SK-N-SH (cell line): Measurements from ENCODE around the gene CENATAC. TPM values are rescaled to one million over a fixed set of nuclear protein-coding genes. Genes with fewer than 3 reads are reported as not detected.

Source experiments
- CTCF ChIA-PET: fragments of 300-600, 350-600 bp; formaldehyde crosslinking; extraction: SDS; loops from one replicate; lab custom pipeline; 2021; lab: Yijun Ruan, JAX
- POLR2A ChIA-PET: fragments of 350-600 bp; sonication (Branson Sonifier 250); formaldehyde crosslinking; extraction: SDS; loops from one replicate; lab custom pipeline; 2020; ENCODE audit warnings: antibody characterized with exemption, inconsistent platforms; lab: Yijun Ruan, JAX
- DNase-seq: peaks from one replicate; pipeline ENCODE4 v3.0.0; 2012
- H2AFZ ChIP-seq: fragments of 200-600 bp; sonication (generic); 2 replicates; pipeline ENCODE4 v1.8.1; 2016; ENCODE audit warnings: antibody characterized with exemption, mild to moderate bottlenecking, low read depth
- H3F3A ChIP-seq: fragments of 200-600 bp; sonication (generic); replicated peaks from 2 replicates; pipeline ENCODE3; 2016; ENCODE audit warnings: antibody characterized with exemption, mild to moderate bottlenecking; ENCODE audit not compliant: insufficient read depth
- H3K27ac ChIP-seq, 2 experiments: fragments of 200-500 bp in 1 of 2; fragments of 200-600 bp in 1 of 2; sonication (Bioruptor generic) in 1 of 2; sonication (generic), shearing (Covaris generic) in 1 of 2; 2 replicates each; pipeline versions ENCODE4 v1.5.1 to v1.6.1; 2014 to 2016; ENCODE audit warnings: low read depth in 2 of 2, inconsistent platforms in 1 of 2, low read length in 1 of 2, mild to moderate bottlenecking in 1 of 2, mixed read lengths in 1 of 2
- H3K27me3 ChIP-seq: fragments of 200-600 bp; sonication (generic), shearing (Covaris generic); 2 replicates; pipeline ENCODE4 v1.6.1; 2016; ENCODE audit warnings: mixed run types; ENCODE audit not compliant: insufficient read depth
- H3K36me3 ChIP-seq, 2 experiments: fragments of 200-500 bp in 1 of 2; fragments of 200-600 bp in 1 of 2; sonication (Bioruptor generic) in 1 of 2; sonication (generic) in 1 of 2; replicated peaks in 1 of 2; 2 replicates each; pipeline versions ENCODE3 to v1.5.1; 2014 to 2016; ENCODE audit warnings: low read length in 1 of 2, mild to moderate bottlenecking in 1 of 2; ENCODE audit not compliant: insufficient read depth in 2 of 2, control insufficient read depth in 1 of 2
- H3K4me1 ChIP-seq, 2 experiments: fragments of 200-500 bp in 1 of 2; fragments of 200-600 bp in 1 of 2; sonication (Bioruptor generic) in 1 of 2; sonication (generic), shearing (Covaris generic) in 1 of 2; 2 replicates each; pipeline versions ENCODE4 v1.5.1 to v1.6.1; 2014 to 2016; ENCODE audit warnings: low read depth in 1 of 2, low read length in 1 of 2, mixed run types in 1 of 2; ENCODE audit not compliant: insufficient read depth in 2 of 2, control insufficient read depth in 1 of 2
- H3K4me2 ChIP-seq: fragments of 200-600 bp; sonication (generic), shearing (Covaris generic); 2 replicates; pipeline ENCODE4 v1.6.1; 2017; ENCODE audit warnings: mixed run types
- H3K4me3 ChIP-seq, 2 experiments: fragments of 200-500 bp in 1 of 2; fragments of 200-600 bp in 1 of 2; sonication (Bioruptor generic) in 1 of 2; sonication (generic), shearing (Covaris generic) in 1 of 2; 2 replicates each; pipeline versions ENCODE4 v1.5.1 to v1.8.1; 2014 to 2016; ENCODE audit warnings: low read depth in 2 of 2, inconsistent platforms in 1 of 2, low read length in 1 of 2, mild to moderate bottlenecking in 1 of 2, mixed read lengths in 1 of 2, moderate library complexity in 1 of 2
- H3K79me2 ChIP-seq: fragments of 200-600 bp; sonication (generic); 2 replicates; pipeline ENCODE4 v1.8.1; 2017; ENCODE audit warnings: mild to moderate bottlenecking; ENCODE audit not compliant: insufficient read depth
- H3K9ac ChIP-seq: fragments of 200-600 bp; sonication (generic); 2 replicates; pipeline ENCODE4 v1.6.1; 2017; ENCODE audit warnings: mixed run types
- H3K9me2 ChIP-seq: fragments of 200-600 bp; sonication (generic); 2 replicates; pipeline ENCODE4 v1.6.1; 2017; ENCODE audit warnings: mixed run types
- H3K9me3 ChIP-seq: fragments of 200-600 bp; sonication (generic); 2 replicates; pipeline ENCODE4 v1.6.1; 2017; ENCODE audit warnings: mixed run types, mild to moderate bottlenecking, moderate library complexity
- H4K20me1 ChIP-seq: fragments of 200-600 bp; sonication (generic); 2 replicates; pipeline ENCODE4 v1.6.1; 2017; ENCODE audit warnings: mild to moderate bottlenecking, mixed run types; ENCODE audit not compliant: insufficient read depth
- CHD2 ChIP-seq: fragments of 150-350 bp; IDR thresholded peaks from 2 replicates; pipeline ENCODE4 v1.6.1; 2018; ENCODE audit warnings: low read length; ENCODE audit not compliant: partially characterized antibody
- ELF1 ChIP-seq: IDR thresholded peaks from 2 replicates; pipeline ENCODE4 v1.4.0; 2012
- EP300 ChIP-seq, 2 experiments: IDR thresholded peaks; 2 replicates each; pipeline versions ENCODE4 v1.4.0 to v1.6.1; 2012; ENCODE audit warnings: borderline replicate concordance in 1 of 2, low read depth in 1 of 2, low read length in 1 of 2
- FOXJ3 ChIP-seq: sonication (generic); formaldehyde crosslinking; IDR thresholded peaks from 2 replicates; pipeline ENCODE4 v1.5.1; 2020; ENCODE audit warnings: mild to moderate bottlenecking, missing genetic modification reagents
- FOXM1 ChIP-seq: IDR thresholded peaks from 2 replicates; pipeline ENCODE4 v1.4.0; 2012; ENCODE audit warnings: low read depth, mild to moderate bottlenecking
- GABPA ChIP-seq: IDR thresholded peaks from 2 replicates; pipeline ENCODE4 v1.4.0; 2012; ENCODE audit warnings: low read depth, mild to moderate bottlenecking
- GATA2 ChIP-seq: sonication (generic); formaldehyde crosslinking; IDR thresholded peaks from 2 replicates; pipeline ENCODE4 v1.5.0; 2020; ENCODE audit warnings: mild to moderate bottlenecking, missing genetic modification reagents
- IRF3 ChIP-seq: fragments of 150-350 bp; IDR thresholded peaks from 2 replicates; pipeline ENCODE4 v1.6.1; 2016; ENCODE audit warnings: mild to moderate bottlenecking, low read depth, low read length
- JUND ChIP-seq: IDR thresholded peaks from 2 replicates; pipeline ENCODE4 v1.4.0; 2012
- MEF2A ChIP-seq: IDR thresholded peaks from 2 replicates; pipeline ENCODE4 v1.4.0; 2012; ENCODE audit warnings: low read depth, borderline replicate concordance
- MXI1 ChIP-seq: IDR thresholded peaks from 2 replicates; pipeline ENCODE4 v1.6.1; 2012; ENCODE audit warnings: mild to moderate bottlenecking, low read depth, low read length, improper control_type of control experiment
- NFIC ChIP-seq: IDR thresholded peaks from 2 replicates; pipeline ENCODE4 v1.4.0; 2012; ENCODE audit warnings: borderline replicate concordance
- NRF1 ChIP-seq: IDR thresholded peaks from 2 replicates; pipeline ENCODE4 v1.6.1; 2012; ENCODE audit warnings: low read depth, mild to moderate bottlenecking, low read length
- POLR2AphosphoS5 ChIP-seq: IDR thresholded peaks from 2 replicates; pipeline ENCODE4 v1.6.1; 2012; ENCODE audit warnings: low read depth, low read length
- RAD21 ChIP-seq: IDR thresholded peaks from 2 replicates; pipeline ENCODE4 v1.6.1; 2012; ENCODE audit warnings: mild to moderate bottlenecking, low read length
- RCOR1 ChIP-seq: fragments of 150-350 bp; IDR thresholded peaks from 2 replicates; pipeline ENCODE4 v1.6.1; 2017; ENCODE audit warnings: antibody characterized with exemption, low read length
- RFX5 ChIP-seq: IDR thresholded peaks from 2 replicates; pipeline ENCODE4 v1.6.1; 2012; ENCODE audit warnings: mild to moderate bottlenecking, improper control_type of control experiment, low read length
- RXRA ChIP-seq: IDR thresholded peaks from 2 replicates; pipeline ENCODE4 v1.4.0; 2012; ENCODE audit warnings: low read depth, mild to moderate bottlenecking, borderline replicate concordance
- SMC3 ChIP-seq: IDR thresholded peaks from 2 replicates; pipeline ENCODE4 v1.6.1; 2012; ENCODE audit warnings: low read depth, low read length, improper control_type of control experiment
- TCF12 ChIP-seq: IDR thresholded peaks from 2 replicates; pipeline ENCODE4 v1.4.0; 2012
- USF1 ChIP-seq: IDR thresholded peaks from 2 replicates; pipeline ENCODE4 v1.4.0; 2012; ENCODE audit warnings: low read depth, borderline replicate concordance
- YY1 ChIP-seq: IDR thresholded peaks from 2 replicates; pipeline ENCODE4 v1.4.0; 2012; ENCODE audit warnings: low read depth, mild to moderate bottlenecking
- ZBTB33 ChIP-seq: IDR thresholded peaks from 2 replicates; pipeline ENCODE4 v1.4.0; 2012; ENCODE audit warnings: low read depth, borderline replicate concordance
- WGBS: methylation state at CpG from one replicate; pipeline ENCODE4 v1.1.6; 2017; ENCODE audit warnings: low lambda C conversion rate; 5-methylcytosine and 5-hydroxymethylcytosine counted together
- polyA plus RNA-seq, 3 experiments: library from polyadenylated mRNA; depleted of rRNA; stranded (reverse); fragments of >200 nt; gene quantifications; 2 replicates each; pipeline ENCODE4 v1.2.3, GENCODE V29; 2012
- TF ChIP-seq, protein P1 (sequence below): fragments of 150-350 bp; IDR thresholded peaks from 2 replicates; pipeline ENCODE4 v1.6.1; 2017; ENCODE audit warnings: antibody characterized with exemption, low read length, low read depth, borderline replicate concordance
- TF ChIP-seq, protein P2 (sequence below): IDR thresholded peaks from 2 replicates; pipeline ENCODE4; 2012
- TF ChIP-seq, protein P3 (sequence below): IDR thresholded peaks from 2 replicates; pipeline ENCODE4 v1.4.0; 2012; ENCODE audit warnings: low read depth

Gene CENATAC
- polyA plus RNA-seq, 1 of the 3 experiments (the other 2 are of a cell fraction) = 16.0 TPM

- TF ChIP-seq ZBTB33 = no peak
- TF ChIP-seq, all 33 proteins: peak for 0
These were observed 415 bp downstream of the CENATAC start (continued) for GRCh38 chr11:118998388-118998717.

DNA sequence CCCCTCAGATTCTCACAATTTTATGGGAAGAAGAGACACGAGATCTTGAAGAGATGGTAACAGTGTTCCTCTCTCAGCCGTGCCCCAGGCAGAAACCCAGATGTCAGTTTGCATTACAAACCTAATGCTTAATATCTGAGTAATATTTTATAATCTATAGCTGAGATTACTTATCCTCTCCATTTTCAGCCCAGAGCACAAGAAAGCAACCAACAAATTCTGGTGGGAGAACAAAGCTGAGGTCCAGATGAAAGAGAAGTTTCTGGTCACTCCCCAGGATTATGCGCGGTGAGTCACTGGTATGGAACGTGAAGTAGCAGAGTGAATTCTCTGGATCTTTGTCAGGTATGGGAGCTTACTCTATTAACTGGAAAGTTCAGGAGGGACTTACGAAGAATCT lies 884 bp downstream of the CENATAC start:
- no peaks in the 10 kb centered on the region for H4K20me1 ChIP-seq
- peaks cover 23% of the 10 kb centered on the region for H3F3A ChIP-seq
- H3K9ac ChIP-seq = peak overlapping the region; percentile 78
- H3K27me3 ChIP-seq = no peaks in the 10 kb centered on the region
- peak overlapping the region; percentile 53 to 69 for H3K27ac ChIP-seq
- H3K9me2 ChIP-seq = no peaks in the 10 kb centered on the region
- CTCF ChIA-PET = interaction anchor here (4.1 kb wide), 1 partner anchor 41 kb away, joined by 13 read pairs; the partner anchor contains the start of gene UPK2
- H3K36me3 ChIP-seq = peaks cover 3 to 39% of the 10 kb centered on the region in 2 experiments
- 23% methylated on average over 6 of the region's 6 CpGs for WGBS
- no peak for DNase-seq
- no peaks in the 10 kb centered on the region for H3K9me3 ChIP-seq
- POLR2A ChIA-PET = no interaction called here
- 0 out of 2 replicates have a peak overlapping the region, but pooled peaks have one; percentile 99 for H2AFZ ChIP-seq
- H3K79me2 ChIP-seq = peaks cover 58% of the 10 kb centered on the region
- H3K4me3 ChIP-seq = peak overlapping the region; percentile 77 to 97
- peaks cover 5 to 16% of the 10 kb centered on the region in 2 experiments; a peak in 3 of 4 replicates for H3K4me1 ChIP-seq
- peak overlapping the region; percentile 98 for H3K4me2 ChIP-seq
- TF ChIP-seq, protein P1, sequence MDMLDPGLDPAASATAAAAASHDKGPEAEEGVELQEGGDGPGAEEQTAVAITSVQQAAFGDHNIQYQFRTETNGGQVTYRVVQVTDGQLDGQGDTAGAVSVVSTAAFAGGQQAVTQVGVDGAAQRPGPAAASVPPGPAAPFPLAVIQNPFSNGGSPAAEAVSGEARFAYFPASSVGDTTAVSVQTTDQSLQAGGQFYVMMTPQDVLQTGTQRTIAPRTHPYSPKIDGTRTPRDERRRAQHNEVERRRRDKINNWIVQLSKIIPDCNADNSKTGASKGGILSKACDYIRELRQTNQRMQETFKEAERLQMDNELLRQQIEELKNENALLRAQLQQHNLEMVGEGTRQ = no peak
- TF ChIP-seq RCOR1 (no peak), POLR2AphosphoS5 (0 out of 2 replicates have a peak, but pooled peaks have one; percentile 11), TCF12 (0 out of 2 replicates have a peak, but pooled peaks have one; percentile 23), JUND (peak; percentile 65), YY1 (no peak), CHD2 (no peak), ZBTB33 (no peak), SMC3 (no peak), FOXM1 (no peak), USF1 (no peak), GABPA (no peak), RFX5 (no peak), MEF2A (no peak), RXRA (no peak), EP300 (IDR thresholded peaks at IDR 0.05; ENCODE audit: borderline replicate concordance in 1 of 2, low read depth in 1 of 2, low read length in 1 of 2) (no peak), NFIC (no peak), MXI1 (no peak), RAD21 (no peak), GATA2 (no peak), NRF1 (no peak), IRF3 (no peak), FOXJ3 (CRISPR knock-in tag) (no peak), ELF1 (no peak)
- TF ChIP-seq, protein P2, sequence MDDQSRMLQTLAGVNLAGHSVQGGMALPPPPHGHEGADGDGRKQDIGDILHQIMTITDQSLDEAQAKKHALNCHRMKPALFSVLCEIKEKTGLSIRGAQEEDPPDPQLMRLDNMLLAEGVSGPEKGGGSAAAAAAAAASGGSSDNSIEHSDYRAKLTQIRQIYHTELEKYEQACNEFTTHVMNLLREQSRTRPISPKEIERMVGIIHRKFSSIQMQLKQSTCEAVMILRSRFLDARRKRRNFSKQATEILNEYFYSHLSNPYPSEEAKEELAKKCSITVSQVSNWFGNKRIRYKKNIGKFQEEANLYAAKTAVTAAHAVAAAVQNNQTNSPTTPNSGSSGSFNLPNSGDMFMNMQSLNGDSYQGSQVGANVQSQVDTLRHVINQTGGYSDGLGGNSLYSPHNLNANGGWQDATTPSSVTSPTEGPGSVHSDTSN = peak; percentile 47; the same call in 1 of the 2 replicates
- TF ChIP-seq, protein P3, sequence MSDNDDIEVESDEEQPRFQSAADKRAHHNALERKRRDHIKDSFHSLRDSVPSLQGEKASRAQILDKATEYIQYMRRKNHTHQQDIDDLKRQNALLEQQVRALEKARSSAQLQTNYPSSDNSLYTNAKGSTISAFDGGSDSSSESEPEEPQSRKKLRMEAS = no peak
